GM12874 (cell line): ENCODE results near the gene TUSC2.

ENCODE experiments used
- CTCF ChIP-seq: IDR thresholded peaks from 2 replicates; pipeline ENCODE4 v1.5.1; 2011; ENCODE audit warnings: low read depth, mild to moderate bottlenecking, control low read depth, low read length, moderate library complexity; ENCODE audit not compliant: insufficient read depth

Gene TUSC2

GRCh38 chr3:50358355-50358910 is 30.4 kb upstream of the TUSC2 start:
- TF ChIP-seq CTCF: no peak

- TF ChIP-seq CTCF: no peak
Measured at GRCh38 chr3:50357481-50357880, 29.5 kb upstream of the TUSC2 start.

GRCh38 chr3:50356553-50356952 is 28.5 kb upstream of the TUSC2 start:
- no peak for TF ChIP-seq CTCF

GRCh38 chr3:50355829-50356552 is 28.0 kb upstream of the TUSC2 start:
- TF ChIP-seq CTCF: no peak

- no peak for TF ChIP-seq CTCF
Measured at GRCh38 chr3:50354850-50355249, 26.8 kb upstream of the TUSC2 start.

- no peak for TF ChIP-seq CTCF
Measured at GRCh38 chr3:50354186-50354764, 26.3 kb upstream of the TUSC2 start.

- TF ChIP-seq CTCF: no peak
Measured at GRCh38 chr3:50353245-50354004, 25.4 kb upstream of the TUSC2 start.
